22Rv1 (cell line): ENCODE measurements around the gene ASB14.

ENCODE experiments used
- H3K27ac ChIP-seq: fragments of 450-650 bp; 2 replicates; pipeline ENCODE4 v1.5.1; 2017
- ZFX ChIP-seq: fragments of 450-650 bp; IDR thresholded peaks from 2 replicates; pipeline ENCODE4 v1.6.1; 2017; ENCODE audit warnings: antibody characterized with exemption, borderline replicate concordance
- TF ChIP-seq, protein P1 (sequence below): fragments of 450-650 bp; IDR thresholded peaks from 2 replicates; pipeline ENCODE4 v1.5.1; 2017; ENCODE audit warnings: mild to moderate bottlenecking

ASB14 gene

DNA sequence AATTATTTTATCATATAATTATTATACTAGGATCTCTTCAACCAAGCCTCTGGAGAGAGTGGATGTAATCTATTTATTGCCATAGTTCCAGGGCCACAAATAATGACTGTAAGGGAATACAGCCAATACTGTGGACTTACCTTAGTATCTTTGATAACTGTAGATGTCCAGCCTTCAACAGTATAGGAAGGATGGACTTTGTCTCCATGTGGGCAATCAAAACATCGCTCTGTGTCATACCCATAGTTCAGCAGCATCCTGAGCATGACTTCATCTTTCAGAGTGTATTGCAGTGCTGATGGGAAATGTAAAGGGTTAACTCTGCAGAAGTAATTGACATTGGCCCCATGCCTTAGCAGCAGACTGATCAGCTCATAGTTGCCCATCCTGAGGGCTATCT lies 14.2 kb downstream of the ASB14 start:
- TF ChIP-seq, protein P1, sequence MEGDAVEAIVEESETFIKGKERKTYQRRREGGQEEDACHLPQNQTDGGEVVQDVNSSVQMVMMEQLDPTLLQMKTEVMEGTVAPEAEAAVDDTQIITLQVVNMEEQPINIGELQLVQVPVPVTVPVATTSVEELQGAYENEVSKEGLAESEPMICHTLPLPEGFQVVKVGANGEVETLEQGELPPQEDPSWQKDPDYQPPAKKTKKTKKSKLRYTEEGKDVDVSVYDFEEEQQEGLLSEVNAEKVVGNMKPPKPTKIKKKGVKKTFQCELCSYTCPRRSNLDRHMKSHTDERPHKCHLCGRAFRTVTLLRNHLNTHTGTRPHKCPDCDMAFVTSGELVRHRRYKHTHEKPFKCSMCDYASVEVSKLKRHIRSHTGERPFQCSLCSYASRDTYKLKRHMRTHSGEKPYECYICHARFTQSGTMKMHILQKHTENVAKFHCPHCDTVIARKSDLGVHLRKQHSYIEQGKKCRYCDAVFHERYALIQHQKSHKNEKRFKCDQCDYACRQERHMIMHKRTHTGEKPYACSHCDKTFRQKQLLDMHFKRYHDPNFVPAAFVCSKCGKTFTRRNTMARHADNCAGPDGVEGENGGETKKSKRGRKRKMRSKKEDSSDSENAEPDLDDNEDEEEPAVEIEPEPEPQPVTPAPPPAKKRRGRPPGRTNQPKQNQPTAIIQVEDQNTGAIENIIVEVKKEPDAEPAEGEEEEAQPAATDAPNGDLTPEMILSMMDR, result no peak
- TF ChIP-seq ZFX, result no peak
- H3K27ac ChIP-seq, result no peak overlapping the region

DNA sequence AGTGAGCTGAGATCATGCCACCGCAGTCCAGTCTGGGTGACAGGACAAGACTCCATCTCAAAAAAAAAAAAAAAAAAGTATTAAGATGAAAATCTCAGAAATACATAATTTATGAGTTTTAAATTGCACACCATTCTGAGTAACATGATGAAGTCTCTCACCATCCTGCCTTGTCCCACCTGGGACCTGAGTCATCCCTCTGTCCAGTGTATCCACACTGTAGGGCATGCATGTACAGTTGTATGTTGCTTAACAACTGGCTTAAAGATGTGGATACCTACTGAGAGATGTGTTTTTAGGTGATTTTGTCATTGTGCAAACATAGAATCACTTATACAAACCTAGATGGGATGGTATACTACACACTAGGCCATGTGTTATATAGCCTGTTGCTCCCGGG lies 17.1 kb downstream of the ASB14 start:
- no peak overlapping the region for H3K27ac ChIP-seq
- no peak for TF ChIP-seq ZFX
- TF ChIP-seq, protein P1, result no peak

GRCh38 chr3:57274845-57275244 lies 17.6 kb downstream of the ASB14 start:
- no peak overlapping the region for H3K27ac ChIP-seq

DNA sequence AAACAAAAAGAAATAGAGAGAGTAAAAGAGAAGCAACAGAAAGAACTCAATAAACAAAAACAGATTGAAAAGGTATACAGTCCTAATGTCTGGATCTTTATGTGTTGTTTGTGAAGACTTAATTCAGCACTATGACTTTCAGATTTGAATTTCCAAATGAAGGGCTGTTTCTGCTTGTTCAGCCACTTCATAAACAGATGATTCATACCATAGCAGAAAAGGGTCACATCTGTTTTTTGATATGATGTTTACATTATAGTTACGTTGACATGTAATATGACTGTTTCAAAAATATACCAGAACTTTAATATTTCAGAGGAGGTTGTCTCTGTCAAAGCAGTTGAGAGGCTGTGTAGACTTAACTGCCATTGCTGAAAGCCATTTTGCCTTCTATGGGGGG lies 24.1 kb downstream of the ASB14 start:
- H3K27ac ChIP-seq, result no peak overlapping the region
- TF ChIP-seq, protein P1, result no peak
- TF ChIP-seq ZFX, result no peak

More at GRCh38 chr3:57274845-57275244, 17.6 kb downstream of the ASB14 start:
- TF ChIP-seq, protein P1, result no peak
- no peak for TF ChIP-seq ZFX

DNA sequence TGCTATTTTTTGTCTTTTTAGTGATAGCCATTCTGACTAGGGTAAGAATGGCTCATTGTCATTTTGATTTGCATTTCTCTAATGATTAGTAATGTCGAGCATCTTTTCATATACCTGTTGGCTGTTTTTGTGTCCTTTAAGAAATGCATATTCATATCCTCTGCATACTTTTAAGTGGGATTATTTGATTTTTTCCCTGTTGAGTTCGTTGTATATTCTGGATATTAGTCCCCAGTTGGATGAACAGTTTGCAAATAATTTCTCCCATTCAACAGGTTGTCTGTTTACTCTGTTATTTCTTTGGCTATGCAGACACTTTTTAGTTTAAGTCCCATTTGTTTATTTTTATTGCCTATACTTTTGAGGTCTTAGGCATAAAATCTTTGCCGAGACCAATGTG lies 30.6 kb downstream of the ASB14 start:
- TF ChIP-seq ZFX, result no peak
- TF ChIP-seq, protein P1, result no peak
- H3K27ac ChIP-seq, result no peak overlapping the region

DNA sequence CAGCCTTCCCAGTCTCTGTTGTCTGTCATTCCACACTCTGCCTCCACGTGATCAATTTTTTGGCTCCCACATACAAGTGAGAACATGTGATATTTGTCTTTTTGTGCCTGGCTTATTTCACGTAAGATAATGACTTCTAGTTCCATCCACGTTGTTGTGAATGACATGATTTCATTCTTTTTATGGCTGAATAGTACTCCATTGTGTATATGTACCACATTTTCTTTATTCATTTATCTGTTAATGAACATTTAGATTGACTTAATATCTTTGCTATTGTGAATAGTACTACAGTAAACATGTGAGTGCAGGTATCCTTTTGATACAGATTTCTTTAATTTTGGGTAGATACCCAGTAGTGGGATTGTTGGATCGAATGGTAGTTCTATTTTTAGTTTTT lies 31.4 kb downstream of the ASB14 start:
- no peak overlapping the region for H3K27ac ChIP-seq
- no peak for TF ChIP-seq ZFX
- TF ChIP-seq, protein P1, result no peak

GRCh38 chr3:57257678-57258077 lies 34.8 kb downstream of the ASB14 start:
- no peak overlapping the region for H3K27ac ChIP-seq
- TF ChIP-seq, protein P1, result no peak
- no peak for TF ChIP-seq ZFX
